Lower leg skin (tissue), 4 donors: Measurements from ENCODE around the gene WDR4. TPM values are rescaled to one million over a fixed set of nuclear protein-coding genes. Genes with fewer than 3 reads are reported as not detected.

ENCODE experiments used
- DNase-seq, 2 donors: peaks; one replicate each; pipeline ENCODE4 v3.0.0-alpha.2; 2019; ENCODE audit warnings: low spot score in 2 of 2
- H3K4me3 ChIP-seq: fragments of 200-600 bp; sonication (generic); 2 replicates; pipeline ENCODE4 v1.5.1; 2017; ENCODE audit warnings: mild to moderate bottlenecking, low read depth; ENCODE audit not compliant: poor library complexity, severe bottlenecking
- POLR2A ChIP-seq, 2 donors: fragments of 450-650 bp; IDR thresholded peaks; one replicate each; pipeline ENCODE4 v1.6.1; 2016 to 2017; ENCODE audit warnings: antibody characterized with exemption in 2 of 2, mild to moderate bottlenecking in 1 of 2, moderate library complexity in 1 of 2
- WGBS, 2 donors: methylation state at CpG; one replicate each; pipeline ENCODE4 v1.1.5; 2018; 5-methylcytosine and 5-hydroxymethylcytosine counted together
- intact Hi-C: fragments of 100-400 bp; cut with DNase I; formaldehyde crosslinking; loops from one replicate; pipeline ENCODE4 v1.15.0; 2023; ENCODE audit warnings: low total_unique reads
- total RNA-seq, 4 donors: library from RNA; depleted of rRNA; stranded (reverse); fragments of >200 nt; gene quantifications; one replicate each; pipeline ENCODE4 v1.1.0, GENCODE V29; 2016
- TF ChIP-seq, protein P1 (sequence below), 3 donors: fragments of 450-650 bp; IDR thresholded peaks; one replicate each; pipeline ENCODE4 v1.5.1; 2016; ENCODE audit warnings: antibody characterized with exemption in 3 of 3, mild to moderate bottlenecking in 3 of 3, moderate library complexity in 2 of 3

Gene WDR4
- total RNA-seq, 4 donors from 2014 or later = 10.3 to 17.4 (median 12.0) TPM

DNA sequence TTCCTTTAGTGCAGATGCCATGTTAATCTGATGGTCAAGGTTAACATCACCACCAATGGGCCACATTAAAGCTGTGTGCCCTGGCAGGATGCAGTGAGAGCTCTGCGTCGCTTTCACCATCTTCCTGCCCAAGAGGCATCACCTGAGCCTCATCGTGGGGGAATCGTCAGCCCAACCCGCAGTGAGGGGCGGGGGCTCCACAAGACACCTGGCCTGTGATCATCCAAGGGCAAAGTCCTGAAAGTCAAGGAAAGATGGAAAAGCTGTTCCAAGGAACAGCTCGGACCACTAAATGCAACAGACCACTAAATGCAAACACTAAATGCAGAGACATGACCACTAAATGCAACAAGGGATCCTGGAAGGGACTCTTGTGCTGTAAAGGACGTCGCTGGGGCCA lies 49.9 kb downstream of the WDR4 start:
- H3K4me3 ChIP-seq = no peak overlapping the region
- TF ChIP-seq POLR2A (IDR thresholded peaks at IDR 0.05) = no peak
- TF ChIP-seq, protein P1, sequence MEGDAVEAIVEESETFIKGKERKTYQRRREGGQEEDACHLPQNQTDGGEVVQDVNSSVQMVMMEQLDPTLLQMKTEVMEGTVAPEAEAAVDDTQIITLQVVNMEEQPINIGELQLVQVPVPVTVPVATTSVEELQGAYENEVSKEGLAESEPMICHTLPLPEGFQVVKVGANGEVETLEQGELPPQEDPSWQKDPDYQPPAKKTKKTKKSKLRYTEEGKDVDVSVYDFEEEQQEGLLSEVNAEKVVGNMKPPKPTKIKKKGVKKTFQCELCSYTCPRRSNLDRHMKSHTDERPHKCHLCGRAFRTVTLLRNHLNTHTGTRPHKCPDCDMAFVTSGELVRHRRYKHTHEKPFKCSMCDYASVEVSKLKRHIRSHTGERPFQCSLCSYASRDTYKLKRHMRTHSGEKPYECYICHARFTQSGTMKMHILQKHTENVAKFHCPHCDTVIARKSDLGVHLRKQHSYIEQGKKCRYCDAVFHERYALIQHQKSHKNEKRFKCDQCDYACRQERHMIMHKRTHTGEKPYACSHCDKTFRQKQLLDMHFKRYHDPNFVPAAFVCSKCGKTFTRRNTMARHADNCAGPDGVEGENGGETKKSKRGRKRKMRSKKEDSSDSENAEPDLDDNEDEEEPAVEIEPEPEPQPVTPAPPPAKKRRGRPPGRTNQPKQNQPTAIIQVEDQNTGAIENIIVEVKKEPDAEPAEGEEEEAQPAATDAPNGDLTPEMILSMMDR (IDR thresholded peaks at IDR 0.05) = no peak
- intact Hi-C loops = no loop called here
- no peak for DNase-seq
- 76 to 89% methylated on average over 9 of the region's 9 CpGs for WGBS, 2 donors

DNA sequence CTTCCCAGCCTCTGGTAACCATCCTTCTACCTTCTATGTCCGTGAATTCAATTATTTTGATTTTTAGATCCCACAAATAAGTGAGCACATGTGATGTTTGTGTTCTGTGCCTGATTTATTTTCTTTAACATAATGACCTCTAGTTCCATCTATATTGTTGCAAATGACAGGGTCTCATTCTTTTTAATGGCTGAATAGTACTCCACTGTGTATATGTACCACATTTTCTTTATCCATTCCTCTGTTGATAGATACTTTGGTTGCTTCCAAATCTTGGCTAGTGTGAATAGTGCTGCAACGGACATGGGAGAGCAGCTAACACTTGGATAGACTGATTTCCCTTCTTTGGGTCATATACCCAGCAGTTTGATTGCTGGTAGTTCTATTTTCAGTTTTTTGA lies 51.8 kb downstream of the WDR4 start:
- no peak for TF ChIP-seq POLR2A (IDR thresholded peaks at IDR 0.05)
- TF ChIP-seq, protein P1 (IDR thresholded peaks at IDR 0.05) = no peak
- no peak for DNase-seq
- intact Hi-C loops = no loop called here
- no peak overlapping the region for H3K4me3 ChIP-seq
- WGBS, 2 donors = 65 to 78% methylated on average over 2 of the region's 2 CpGs

DNA sequence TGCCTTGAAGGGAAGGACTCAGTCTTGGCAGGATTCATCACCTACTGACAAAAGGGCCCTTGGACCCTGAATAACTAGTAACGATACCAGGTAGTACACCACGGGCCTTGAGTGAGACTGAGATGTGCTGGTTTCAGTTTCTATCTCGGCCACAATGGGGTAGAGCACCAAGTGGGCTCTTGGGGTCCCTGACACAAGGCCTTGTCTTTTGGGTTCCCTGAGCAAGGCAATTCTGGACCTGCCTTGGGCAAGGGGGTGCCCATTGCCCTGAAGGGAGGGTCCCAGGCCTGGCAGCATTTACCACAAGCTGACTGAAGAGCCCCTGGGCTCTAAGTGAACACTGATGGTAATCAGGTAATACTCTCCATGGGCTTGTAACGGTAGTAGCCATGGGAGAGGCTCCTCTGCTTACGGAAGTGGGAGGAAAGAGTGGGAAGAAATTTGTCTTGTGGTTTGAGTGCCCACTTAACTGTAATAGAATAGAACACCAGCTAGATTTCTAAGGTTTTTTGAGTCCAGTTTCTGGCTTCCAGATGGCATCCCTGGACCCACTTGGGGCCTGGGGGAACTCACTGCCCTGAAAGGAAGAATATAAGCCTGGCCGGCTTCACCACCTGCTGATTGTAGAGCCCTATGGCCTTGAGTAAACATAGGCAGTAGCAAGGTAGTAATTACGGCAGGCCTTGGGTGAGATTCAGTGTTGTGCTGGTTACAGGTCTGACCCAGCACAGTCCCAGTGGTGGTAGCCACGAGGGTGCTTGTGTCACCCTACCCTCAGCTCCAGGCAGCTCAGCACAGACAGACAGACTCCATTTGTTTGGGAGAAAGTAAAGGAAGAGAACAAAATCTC lies 58.5 kb downstream of the WDR4 start:
- TF ChIP-seq, protein P1 (IDR thresholded peaks at IDR 0.05) = no peak
- TF ChIP-seq POLR2A (IDR thresholded peaks at IDR 0.05) = no peak
- intact Hi-C loops = no loop called here
- DNase-seq = no peak
- 90 to 94% methylated on average over 8 of the region's 8 CpGs for WGBS, 2 donors
- H3K4me3 ChIP-seq = no peak overlapping the region

DNA sequence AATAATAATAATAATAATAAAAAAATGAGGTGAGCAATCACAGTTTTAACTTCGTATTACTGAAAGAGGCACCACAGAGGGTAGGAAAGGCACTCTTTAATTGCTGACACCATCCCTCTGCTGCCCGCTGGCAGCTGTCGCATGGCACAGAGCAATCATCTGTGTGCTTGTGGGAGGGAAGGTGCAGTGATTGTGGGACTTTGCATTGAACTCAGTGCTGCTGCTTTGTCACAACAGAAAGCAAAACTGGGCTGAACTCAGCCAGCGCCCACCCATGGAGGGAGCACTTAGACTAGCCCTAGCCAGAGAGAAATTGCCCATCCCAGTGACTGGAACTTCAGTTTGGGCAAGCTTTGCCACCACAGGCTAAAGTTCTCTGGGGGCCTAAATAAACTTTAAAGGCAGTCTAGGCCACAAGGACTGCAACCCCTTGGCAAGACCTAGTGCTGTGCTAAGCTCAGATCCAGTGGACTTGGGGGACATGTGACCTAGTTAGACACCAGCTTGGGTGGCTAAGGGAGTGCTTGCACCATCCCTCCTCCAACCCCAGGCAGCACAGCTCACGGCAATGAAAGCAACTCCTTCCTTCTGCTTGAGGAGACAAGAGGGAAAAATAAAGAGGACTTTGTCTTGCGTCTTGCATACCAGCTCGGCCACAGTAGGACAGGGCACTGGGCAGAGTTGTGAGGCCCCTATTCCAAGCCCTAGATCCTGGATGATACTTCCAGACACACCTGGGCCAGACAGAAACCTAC lies 59.3 kb downstream of the WDR4 start:
- H3K4me3 ChIP-seq = no peak overlapping the region
- no peak for DNase-seq
- intact Hi-C loops = loop anchor here (5.0 kb wide), 1 partner anchor 223 kb away; no protein-coding TSS in a partner anchor
- TF ChIP-seq POLR2A (IDR thresholded peaks at IDR 0.05) = no peak
- TF ChIP-seq, protein P1 (IDR thresholded peaks at IDR 0.05) = no peak
- WGBS, 2 donors = 89 to 92% methylated on average over 7 of the region's 7 CpGs

DNA sequence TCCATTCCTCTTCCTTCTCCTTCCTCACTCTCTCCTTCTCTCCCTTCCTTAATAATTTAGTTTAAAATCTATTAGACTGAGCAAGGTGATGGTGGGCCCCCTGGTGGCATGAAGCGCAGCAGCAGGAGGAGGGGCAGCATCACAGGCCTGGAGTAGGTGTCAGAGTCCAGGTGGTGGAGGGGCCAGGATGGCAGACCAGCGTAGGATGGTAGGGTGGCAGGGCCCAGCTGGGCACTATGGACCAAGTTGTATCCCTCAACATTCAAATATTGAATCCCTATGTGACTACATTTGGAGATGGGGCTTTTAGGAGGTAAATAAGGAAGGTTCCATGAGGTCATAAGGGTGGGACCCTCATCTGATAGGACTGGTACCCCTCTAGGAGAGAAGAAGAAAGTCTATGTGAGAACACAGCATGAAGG lies 61.0 kb downstream of the WDR4 start:
- intact Hi-C loops = loop anchor here (5.0 kb wide), 1 partner anchor 221 kb away; no protein-coding TSS in a partner anchor
- no peak overlapping the region for H3K4me3 ChIP-seq
- DNase-seq = peak; percentile 46 to 92
- TF ChIP-seq, protein P1 (IDR thresholded peaks at IDR 0.05) = peak in 1 of 3 donors; percentile 47
- TF ChIP-seq POLR2A (IDR thresholded peaks at IDR 0.05) = no peak
- WGBS, 2 donors = 15 to 34% methylated on average over 2 of the region's 2 CpGs
